Glutamatergic neuron (in vitro differentiated cells): Measurements from ENCODE around the gene RXRG. TPM values are rescaled to one million over a fixed set of nuclear protein-coding genes. Genes with fewer than 3 reads are reported as not detected.

Experiments used
- DNase-seq: peaks from one replicate; pipeline ENCODE4 v3.0.0; 2022
- H3K27ac Mint-ChIP-seq: one replicate; pipeline ENCODE4 v1.8.0; 2020; ENCODE audit warnings: mild to moderate bottlenecking, mixed read lengths, inconsistent platforms; ENCODE audit not compliant: unreplicated experiment
- H3K27me3 Mint-ChIP-seq: one replicate; pipeline ENCODE4 v1.8.0; 2020; ENCODE audit warnings: mild to moderate bottlenecking, moderate library complexity, mixed read lengths, inconsistent platforms; ENCODE audit not compliant: unreplicated experiment
- H3K36me3 Mint-ChIP-seq: one replicate; pipeline ENCODE4 v1.8.0; 2020; ENCODE audit warnings: mild to moderate bottlenecking, mixed read lengths, inconsistent platforms; ENCODE audit not compliant: unreplicated experiment
- H3K4me1 Mint-ChIP-seq: one replicate; pipeline ENCODE4 v1.8.0; 2020; ENCODE audit warnings: mild to moderate bottlenecking, low read depth, mixed read lengths, inconsistent platforms; ENCODE audit not compliant: unreplicated experiment
- H3K4me3 Mint-ChIP-seq: one replicate; pipeline ENCODE4 v1.8.0; 2020; ENCODE audit warnings: mild to moderate bottlenecking, mixed read lengths, inconsistent platforms; ENCODE audit not compliant: unreplicated experiment
- H3K9me3 Mint-ChIP-seq: one replicate; pipeline ENCODE4 v1.8.0; 2020; ENCODE audit warnings: mild to moderate bottlenecking, moderate library complexity, mixed read lengths, inconsistent platforms; ENCODE audit not compliant: unreplicated experiment
- CTCF ChIP-seq: fragments of 200-600 bp; sonication (generic); IDR thresholded peaks from one replicate; pipeline ENCODE4 v1.5.0; 2021; ENCODE audit not compliant: partially characterized antibody, unreplicated experiment
- long read RNA-seq: library from polyadenylated mRNA; unstranded; transcript quantifications from one replicate; pipeline ENCODE4 v2.0.0, GENCODE V29; 2020; ENCODE audit not compliant: unreplicated experiment
- total RNA-seq: library from RNA; stranded (reverse); fragmentation: NEBNext Ultra II Directional; extraction: Animal tissue kit (Norgen Biotek cat#: 25700); gene quantifications from one replicate; pipeline ENCODE4 v1.2.1, GENCODE V29; 2021; ENCODE audit not compliant: unreplicated experiment

Gene RXRG
- total RNA-seq = 10.4 TPM
- long read RNA-seq, transcript RXRG-201 (10 exons, 2,041 nt) = major isoform, 7 of 10 reads
- long read RNA-seq, partial matches to known transcripts = 1 of 10 reads
- long read RNA-seq, other reads (novel, unspliced or antisense) = 2 of 10 reads

- peak; percentile 90 for DNase-seq
- no peaks in the 10 kb centered on the region for H3K27me3 Mint-ChIP-seq
- H3K4me1 Mint-ChIP-seq = peaks cover 37% of the 10 kb centered on the region
- H3K9me3 Mint-ChIP-seq = no peaks in the 10 kb centered on the region
- no peak within 1 kb of the TSS for H3K27ac Mint-ChIP-seq
- no peak within 1 kb of the TSS for H3K4me3 Mint-ChIP-seq
- TF ChIP-seq CTCF = no peak
- H3K36me3 Mint-ChIP-seq = no peaks in the 10 kb centered on the region
Measured at GRCh38 chr1:165444897-165445370, at the start of gene RXRG. Gene RXRG (minus strand): TSS chr1:165445126. CDS start chr1:165444893, 233 bp downstream.

- TF ChIP-seq CTCF = no peak
- Mint-ChIP-seq H3K27me3 (no peaks in the 10 kb centered on the region), H3K4me1 (peaks cover 10% of the 10 kb centered on the region), H3K36me3 (no peaks in the 10 kb centered on the region), H3K27ac (no peak overlapping the region), H3K4me3 (no peak overlapping the region), H3K9me3 (no peaks in the 10 kb centered on the region)
- no peak for DNase-seq
Measured at GRCh38 chr1:165492845-165493373, 48.0 kb upstream of the RXRG start.

- no peaks in the 10 kb centered on the region for H3K9me3 Mint-ChIP-seq
- H3K4me3 Mint-ChIP-seq = no peak overlapping the region
- no peak overlapping the region for H3K27ac Mint-ChIP-seq
- no peaks in the 10 kb centered on the region for H3K27me3 Mint-ChIP-seq
- no peak for DNase-seq
- no peak for TF ChIP-seq CTCF
- peaks cover 4% of the 10 kb centered on the region for H3K4me1 Mint-ChIP-seq
- H3K36me3 Mint-ChIP-seq = no peaks in the 10 kb centered on the region
Measured at GRCh38 chr1:165490175-165490574, 45.2 kb upstream of the RXRG start.

GRCh38 chr1:165487921-165488320, 43.0 kb upstream of the RXRG start:
- no peak overlapping the region for H3K4me3 Mint-ChIP-seq
- no peak overlapping the region for H3K27ac Mint-ChIP-seq
- no peak for DNase-seq
- H3K36me3 Mint-ChIP-seq = no peaks in the 10 kb centered on the region
- peaks cover 1% of the 10 kb centered on the region for H3K27me3 Mint-ChIP-seq
- TF ChIP-seq CTCF = no peak
- H3K9me3 Mint-ChIP-seq = peaks cover 2% of the 10 kb centered on the region
- peaks cover 2% of the 10 kb centered on the region for H3K4me1 Mint-ChIP-seq

GRCh38 chr1:165486663-165487062, 41.7 kb upstream of the RXRG start:
- Mint-ChIP-seq H3K4me1 (peaks cover 9% of the 10 kb centered on the region), H3K9me3 (peaks cover 2% of the 10 kb centered on the region), H3K4me3 (no peak overlapping the region), H3K36me3 (no peaks in the 10 kb centered on the region), H3K27ac (no peak overlapping the region), H3K27me3 (peaks cover 1% of the 10 kb centered on the region)
- DNase-seq = no peak
- no peak for TF ChIP-seq CTCF
